Measurements from ENCODE around the gene CYP27C1.

GRCh38 chr2:127255146-127255545 lies 35.0 kb upstream of the CYP27C1 start:
- no peak for TF ChIP-seq EZH2 (IDR thresholded peaks at IDR 0.05)
- no peak for TF ChIP-seq CTCF (IDR thresholded peaks at IDR 0.05)
- TF ChIP-seq EZH2phosphoT487 (IDR thresholded peaks at IDR 0.05) = no peak
